GM18907 (cell line): Measurements from ENCODE around the gene PCDHA8.
"Not testable (repeated sequence)": the region's sequence is repeated elsewhere in the genome, so short reads cannot be mapped to it uniquely, and the experiment has no call there.

Experiments
- ATAC-seq: cut with Tn5 transposase; IDR thresholded peaks from one replicate; pipeline ENCODE4 v1.9.1; 2021; ENCODE audit warnings: mild to moderate bottlenecking, moderate library complexity; ENCODE audit not compliant: unreplicated experiment

Gene PCDHA8

DNA sequence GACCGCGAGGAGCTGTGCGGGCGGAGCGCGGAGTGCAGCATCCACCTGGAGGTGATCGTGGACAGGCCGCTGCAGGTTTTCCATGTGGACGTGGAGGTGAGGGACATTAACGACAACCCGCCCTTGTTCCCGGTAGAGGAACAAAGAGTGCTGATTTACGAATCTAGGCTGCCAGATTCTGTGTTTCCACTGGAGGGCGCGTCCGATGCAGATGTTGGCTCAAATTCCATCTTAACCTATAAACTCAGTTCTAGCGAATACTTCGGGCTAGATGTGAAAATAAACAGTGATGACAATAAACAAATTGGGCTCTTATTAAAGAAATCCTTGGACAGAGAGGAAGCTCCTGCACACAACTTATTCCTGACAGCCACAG is 12.6 kb upstream of the PCDHA8 start:
- ATAC-seq, result no peak

- not testable (repeated sequence) for ATAC-seq
These were observed 11.2 kb upstream of the PCDHA8 start for GRCh38 chr5:140829511-140830501.

- ATAC-seq, result no peak
These were observed 7.0 kb upstream of the PCDHA8 start, which contains the start of gene PCDHA7 for GRCh38 chr5:140833993-140834392. PCDHA7 (plus strand) TSS chr5:140834269; CDS start chr5:140834384, 115 bp downstream.

GRCh38 chr5:140834439-140835008 is 6.5 kb upstream of the PCDHA8 start:
- ATAC-seq, result not testable (repeated sequence)

DNA sequence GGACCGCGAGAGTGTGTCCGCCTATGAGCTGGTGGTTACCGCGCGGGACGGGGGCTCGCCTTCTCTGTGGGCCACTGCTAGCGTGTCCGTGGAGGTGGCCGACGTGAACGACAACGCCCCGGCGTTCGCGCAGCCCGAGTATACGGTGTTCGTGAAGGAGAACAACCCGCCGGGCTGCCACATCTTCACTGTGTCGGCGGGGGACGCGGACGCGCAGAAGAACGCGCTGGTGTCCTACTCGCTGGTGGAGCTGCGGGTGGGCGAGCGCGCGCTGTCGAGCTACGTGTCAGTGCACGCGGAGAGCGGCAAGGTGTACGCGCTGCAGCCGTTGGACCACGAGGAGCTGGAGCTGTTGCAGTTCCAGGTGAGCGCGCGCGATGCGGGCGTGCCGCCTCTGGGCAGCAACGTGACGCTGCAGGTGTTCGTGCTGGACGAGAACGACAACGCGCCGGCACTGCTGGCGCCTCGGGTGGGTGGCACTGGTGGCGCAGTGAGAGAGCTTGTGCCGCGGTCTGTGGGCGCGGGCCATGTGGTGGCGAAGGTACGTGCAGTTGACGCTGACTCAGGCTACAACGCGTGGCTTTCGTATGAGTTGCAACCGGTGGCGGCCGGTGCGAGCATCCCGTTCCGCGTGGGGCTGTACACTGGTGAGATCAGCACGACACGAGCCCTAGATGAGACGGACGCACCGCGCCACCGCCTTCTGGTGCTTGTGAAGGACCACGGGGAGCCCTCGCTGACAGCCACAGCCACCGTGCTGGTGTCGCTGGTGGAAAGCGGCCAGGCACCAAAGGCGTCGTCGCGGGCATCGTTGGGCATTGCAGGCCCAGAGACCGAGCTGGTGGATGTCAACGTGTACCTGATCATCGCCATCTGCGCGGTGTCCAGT is 5.1 kb upstream of the PCDHA8 start:
- no peak for ATAC-seq

GRCh38 chr5:140842798-140843733 is 2.1 kb downstream of the PCDHA8 start:
- ATAC-seq, result no peak

GRCh38 chr5:140848139-140849102 is 7.4 kb downstream of the PCDHA8 start, which contains the start of gene PCDHA9:
PCDHA9 (plus strand) TSS chr5:140848382; CDS start chr5:140848496, 114 bp downstream.
- ATAC-seq, result not testable (repeated sequence)

- ATAC-seq, result not testable (repeated sequence)
These were observed 9.0 kb downstream of the PCDHA8 start for GRCh38 chr5:140849831-140850634.

DNA sequence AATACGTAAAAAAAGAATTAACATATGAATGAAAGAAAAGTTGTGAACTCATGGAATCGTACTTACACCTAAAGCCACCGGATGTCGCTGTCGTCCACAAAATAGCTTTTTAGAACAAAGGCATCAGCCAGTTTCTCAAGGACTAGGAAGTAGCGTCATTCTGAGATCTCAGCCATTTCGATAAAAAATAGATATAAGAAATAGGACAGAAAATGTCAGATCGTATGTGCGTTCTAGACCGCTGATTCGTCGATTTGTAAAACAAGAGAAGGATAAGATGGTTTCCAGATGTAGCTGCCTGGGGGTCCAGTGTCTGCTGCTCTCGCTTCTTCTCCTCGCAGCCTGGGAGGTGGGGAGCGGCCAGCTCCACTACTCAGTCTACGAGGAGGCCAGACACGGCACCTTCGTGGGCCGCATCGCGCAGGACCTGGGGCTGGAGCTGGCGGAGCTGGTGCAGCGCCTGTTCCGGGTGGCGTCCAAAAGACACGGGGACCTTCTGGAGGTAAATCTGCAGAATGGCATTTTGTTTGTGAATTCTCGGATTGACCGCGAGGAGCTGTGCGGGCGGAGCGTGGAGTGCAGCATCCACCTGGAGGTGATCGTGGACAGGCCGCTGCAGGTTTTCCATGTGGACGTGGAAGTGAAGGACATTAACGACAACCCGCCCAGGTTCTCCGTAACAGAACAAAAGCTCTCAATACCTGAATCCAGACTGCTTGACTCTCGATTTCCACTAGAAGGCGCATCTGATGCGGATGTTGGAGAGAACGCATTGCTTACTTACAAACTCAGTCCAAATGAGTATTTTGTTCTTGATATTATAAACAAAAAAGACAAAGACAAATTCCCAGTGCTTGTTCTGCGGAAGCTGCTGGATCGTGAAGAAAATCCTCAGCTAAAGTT is 15.0 kb downstream of the PCDHA8 start, which contains the start of gene PCDHA10:
PCDHA10 (plus strand) TSS at position 126 of the 903 bp plus-strand sequence; CDS start at position 278, 152 bp downstream.
- no peak for ATAC-seq

DNA sequence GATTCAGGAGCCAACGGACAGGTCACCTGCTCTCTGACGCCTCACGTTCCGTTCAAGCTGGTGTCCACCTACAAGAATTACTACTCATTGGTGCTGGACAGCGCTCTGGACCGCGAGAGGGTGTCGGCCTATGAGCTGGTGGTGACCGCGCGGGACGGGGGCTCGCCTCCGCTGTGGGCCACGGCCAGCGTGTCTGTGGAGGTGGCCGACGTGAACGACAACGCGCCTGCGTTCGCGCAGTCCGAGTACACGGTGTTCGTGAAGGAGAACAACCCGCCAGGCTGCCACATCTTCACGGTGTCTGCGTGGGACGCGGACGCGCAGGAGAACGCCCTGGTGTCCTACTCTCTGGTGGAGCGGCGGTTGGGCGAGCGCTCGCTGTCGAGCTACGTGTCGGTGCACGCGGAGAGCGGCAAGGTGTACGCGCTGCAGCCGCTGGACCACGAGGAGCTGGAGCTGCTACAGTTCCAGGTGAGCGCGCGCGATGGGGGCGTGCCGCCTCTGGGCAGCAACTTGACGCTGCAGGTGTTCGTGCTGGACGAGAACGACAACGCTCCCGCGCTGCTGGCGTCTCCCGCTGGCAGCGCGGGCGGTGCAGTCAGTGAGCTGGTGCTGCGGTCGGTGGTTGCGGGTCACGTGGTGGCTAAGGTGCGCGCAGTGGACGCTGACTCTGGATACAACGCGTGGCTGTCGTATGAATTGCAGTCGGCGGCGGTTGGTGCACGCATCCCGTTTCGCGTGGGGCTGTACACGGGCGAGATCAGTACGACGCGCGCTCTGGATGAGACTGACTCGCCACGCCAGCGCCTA is 16.4 kb downstream of the PCDHA8 start:
- no peak for ATAC-seq

- ATAC-seq, result no peak
These were observed 16.9 kb downstream of the PCDHA8 start for GRCh38 chr5:140857987-140858240.

GRCh38 chr5:140862441-140863295 is 21.7 kb downstream of the PCDHA8 start:
- no peak for ATAC-seq

- ATAC-seq, result no peak
These were observed 28.0 kb downstream of the PCDHA8 start, which contains the start of gene PCDHA11 for GRCh38 chr5:140868721-140869554. PCDHA11 (plus strand) TSS chr5:140868957; CDS start chr5:140869104, 147 bp downstream.

- no peak for ATAC-seq
These were observed 28.5 kb downstream of the PCDHA8 start for GRCh38 chr5:140869555-140869886.
